MM.1S (cell line): ENCODE results near the gene MYRIP.

Experiments used
- DNase-seq: peaks from one replicate; pipeline ENCODE4 v3.0.0-alpha.2; 2015
- H2AFZ ChIP-seq: fragments of 300-600 bp; sonication (generic); 2 replicates; pipeline ENCODE4 v1.6.0; 2016; ENCODE audit warnings: antibody characterized with exemption, low read length
- H3F3A ChIP-seq: fragments of 300-600 bp; sonication (generic); 2 replicates; pipeline ENCODE4 v1.6.1; 2016; ENCODE audit warnings: mild to moderate bottlenecking, antibody characterized with exemption, low read length, moderate library complexity, mixed read lengths; ENCODE audit not compliant: insufficient read depth
- H3K27ac ChIP-seq: fragments of 300-600 bp; sonication (generic); 2 replicates; pipeline ENCODE4 v1.5.1; 2016; ENCODE audit warnings: mild to moderate bottlenecking, low read length
- H3K27me3 ChIP-seq: fragments of 300-600 bp; sonication (generic); replicated peaks from 2 replicates; pipeline ENCODE4 v1.6.0; 2016; ENCODE audit warnings: low read length; ENCODE audit not compliant: insufficient read depth
- H3K36me3 ChIP-seq: fragments of 300-600 bp; sonication (generic); replicated peaks from 2 replicates; pipeline ENCODE4 v1.6.1; 2016; ENCODE audit warnings: mild to moderate bottlenecking, low read length, mixed read lengths; ENCODE audit not compliant: insufficient read depth
- H3K4me1 ChIP-seq: fragments of 300-600 bp; sonication (generic); 2 replicates; pipeline ENCODE4 v1.6.1; 2016; ENCODE audit warnings: low read length, mixed read lengths
- H3K4me2 ChIP-seq: fragments of 300-600 bp; sonication (generic); 2 replicates; pipeline ENCODE4 v1.6.0; 2016; ENCODE audit warnings: low read depth, low read length
- H3K4me3 ChIP-seq: fragments of 300-600 bp; sonication (generic); 2 replicates; pipeline ENCODE4 v1.5.1; 2016; ENCODE audit warnings: low read length, mixed read lengths
- H3K79me2 ChIP-seq: fragments of 300-600 bp; sonication (generic); 2 replicates; pipeline ENCODE4 v1.6.1; 2016; ENCODE audit warnings: mixed run types, low read length, mixed read lengths
- H3K9ac ChIP-seq: fragments of 300-600 bp; sonication (generic); 2 replicates; pipeline ENCODE4 v1.6.1; 2016; ENCODE audit warnings: low read length, mixed read lengths
- H3K9me2 ChIP-seq: fragments of 300-600 bp; sonication (generic); replicated peaks from 2 replicates; pipeline ENCODE4 v1.6.1; 2016; ENCODE audit warnings: mild to moderate bottlenecking, low read length, mixed read lengths; ENCODE audit not compliant: insufficient read depth
- H3K9me3 ChIP-seq: fragments of 300-600 bp; sonication (generic); replicated peaks from 2 replicates; pipeline ENCODE4 v1.6.1; 2016; ENCODE audit warnings: mild to moderate bottlenecking, low read length, mixed read lengths; ENCODE audit not compliant: insufficient read depth
- H4K20me1 ChIP-seq: fragments of 300-600 bp; sonication (generic); 2 replicates; pipeline ENCODE4 v1.6.1; 2016; ENCODE audit warnings: mild to moderate bottlenecking, low read length, moderate library complexity, mixed read lengths; ENCODE audit not compliant: insufficient read depth
- CTCF ChIP-seq: fragments of 300-600 bp; sonication (generic); IDR thresholded peaks from 2 replicates; pipeline ENCODE4 v1.5.1; 2016; ENCODE audit warnings: antibody characterized with exemption, low read length, mixed read lengths
- EZH2 ChIP-seq: fragments of 300-600 bp; sonication (generic); optimal IDR thresholded peaks from 2 replicates; pipeline ENCODE3; 2017; ENCODE audit warnings: low read depth, mild to moderate bottlenecking, antibody characterized with exemption, low read length, mixed read lengths
- EZH2phosphoT487 ChIP-seq: fragments of 300-600 bp; sonication (generic); IDR thresholded peaks from 2 replicates; pipeline ENCODE4 v1.6.1; 2018; ENCODE audit warnings: antibody characterized with exemption, low read length

Gene MYRIP

GRCh38 chr3:40096661-40097111, 287.3 kb downstream of the MYRIP start:
- H3F3A ChIP-seq, result no peaks in the 10 kb centered on the region
- TF ChIP-seq EZH2phosphoT487 (no peak), EZH2 (no peak), CTCF (no peak)
- no peaks in the 10 kb centered on the region for H3K4me1 ChIP-seq
- no peaks in the 10 kb centered on the region for H4K20me1 ChIP-seq
- no peaks in the 10 kb centered on the region for H3K36me3 ChIP-seq
- no peak overlapping the region for H2AFZ ChIP-seq
- no peaks in the 10 kb centered on the region for H3K9me3 ChIP-seq
- no peak overlapping the region for H3K9ac ChIP-seq
- DNase-seq, result no peak
- H3K27ac ChIP-seq, result no peak overlapping the region
- no peaks in the 10 kb centered on the region for H3K79me2 ChIP-seq
- no peaks in the 10 kb centered on the region for H3K27me3 ChIP-seq
- H3K4me2 ChIP-seq, result no peak overlapping the region
- no peak overlapping the region for H3K4me3 ChIP-seq
- H3K9me2 ChIP-seq, result no peaks in the 10 kb centered on the region

DNA sequence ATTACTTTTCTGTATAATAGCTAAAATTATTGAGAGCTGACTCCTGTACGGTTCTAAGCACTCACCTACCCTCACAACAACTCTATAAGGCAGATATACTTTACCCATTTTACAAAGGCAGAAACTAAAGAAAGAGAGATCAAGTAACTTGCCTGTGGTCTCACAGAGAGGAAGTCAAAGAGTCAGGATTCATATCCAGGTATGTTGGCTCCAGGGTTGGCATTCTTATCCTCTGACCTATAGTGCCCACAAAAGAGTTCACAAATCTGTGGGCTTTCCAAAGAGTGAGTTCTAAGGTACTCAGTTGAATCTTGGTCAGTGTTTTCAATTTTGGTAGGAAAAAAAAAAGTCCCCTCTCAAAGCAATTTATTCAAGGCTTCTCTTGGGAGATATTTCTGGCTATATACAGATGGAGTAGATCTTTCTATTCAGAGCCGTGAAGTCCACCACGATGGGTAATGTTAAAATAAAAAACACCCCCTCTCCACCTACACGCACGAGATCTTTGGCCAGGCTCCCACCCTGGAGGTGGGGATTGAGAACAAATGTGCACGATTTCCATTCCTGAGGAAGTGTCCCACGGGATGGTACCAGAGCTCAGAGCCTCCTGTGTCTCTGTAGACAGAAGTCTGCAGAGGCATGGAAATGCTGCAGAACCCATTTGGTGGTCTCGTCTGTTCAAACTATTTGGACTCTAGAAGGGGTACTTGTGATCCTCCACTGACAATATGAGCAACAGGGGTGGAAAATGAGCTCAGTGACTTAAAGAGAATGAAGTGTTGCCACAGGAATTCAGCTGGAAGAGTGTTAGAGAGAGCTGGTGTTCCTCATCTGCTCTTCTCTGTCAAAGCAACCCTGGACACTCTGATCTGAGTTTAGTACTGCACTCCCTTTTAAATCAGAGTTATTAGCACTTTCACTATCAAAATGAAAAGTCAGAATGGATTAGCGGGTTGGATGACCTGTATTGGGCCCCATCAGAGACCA, 288.0 kb downstream of the MYRIP start:
- Histone ChIP-seq H3K27me3 (no peaks in the 10 kb centered on the region), H3K4me3 (no peak overlapping the region), H3K79me2 (no peaks in the 10 kb centered on the region), H3K9me2 (no peaks in the 10 kb centered on the region), H3K36me3 (no peaks in the 10 kb centered on the region), H4K20me1 (no peaks in the 10 kb centered on the region), H3K4me1 (no peaks in the 10 kb centered on the region), H2AFZ (no peak overlapping the region), H3K9ac (no peak overlapping the region), H3K27ac (no peak overlapping the region), H3K9me3 (no peaks in the 10 kb centered on the region), H3F3A (no peaks in the 10 kb centered on the region), H3K4me2 (no peak overlapping the region)
- no peak for TF ChIP-seq EZH2
- no peak for TF ChIP-seq CTCF
- TF ChIP-seq EZH2phosphoT487, result no peak
- DNase-seq, result no peak

- H3K9me2 ChIP-seq, result no peaks in the 10 kb centered on the region
- no peak overlapping the region for H3K4me3 ChIP-seq
- H3K4me1 ChIP-seq, result no peaks in the 10 kb centered on the region
- H3K4me2 ChIP-seq, result no peak overlapping the region
- no peaks in the 10 kb centered on the region for H3F3A ChIP-seq
- DNase-seq, result no peak
- no peak overlapping the region for H2AFZ ChIP-seq
- H3K27ac ChIP-seq, result no peak overlapping the region
- no peaks in the 10 kb centered on the region for H4K20me1 ChIP-seq
- H3K9ac ChIP-seq, result no peak overlapping the region
- H3K9me3 ChIP-seq, result no peaks in the 10 kb centered on the region
- no peaks in the 10 kb centered on the region for H3K27me3 ChIP-seq
- no peaks in the 10 kb centered on the region for H3K79me2 ChIP-seq
- TF ChIP-seq CTCF (no peak), EZH2 (no peak), EZH2phosphoT487 (no peak)
- no peaks in the 10 kb centered on the region for H3K36me3 ChIP-seq
Measured at GRCh38 chr3:40098261-40098759, 288.9 kb downstream of the MYRIP start.
